Stomach smooth muscle (tissue), 2 donors: ENCODE results near the gene SEC23IP.
"Not testable (repeated sequence)": the region's sequence is repeated elsewhere in the genome, so short reads cannot be mapped to it uniquely, and the experiment has no call there.

ENCODE experiments used
- H3K27ac ChIP-seq: one replicate; pipeline ENCODE4 v1.7.0; 2013; ENCODE audit warnings: mild to moderate bottlenecking, low read length, inconsistent platforms
- H3K27me3 ChIP-seq, 2 donors: one replicate each; pipeline ENCODE4 v1.7.0; 2013; ENCODE audit warnings: low read length in 2 of 2; ENCODE audit not compliant: insufficient read depth in 2 of 2, control insufficient read depth in 1 of 2
- H3K36me3 ChIP-seq, 2 donors: one replicate each; pipeline ENCODE4 v1.7.0; 2013; ENCODE audit warnings: low read length in 2 of 2; ENCODE audit not compliant: control insufficient read depth in 2 of 2, insufficient read depth in 2 of 2
- H3K4me1 ChIP-seq: one replicate; pipeline ENCODE4 v1.7.0; 2013; ENCODE audit warnings: low read length; ENCODE audit not compliant: control insufficient read depth, insufficient read depth
- H3K4me3 ChIP-seq, 2 donors: one replicate each; pipeline ENCODE4 v1.7.0; 2013; ENCODE audit warnings: low read length in 2 of 2
- H3K9ac ChIP-seq, 2 donors: one replicate each; pipeline ENCODE4 v1.7.0; 2013; ENCODE audit warnings: low read length in 2 of 2, mild to moderate bottlenecking in 1 of 2
- H3K9me3 ChIP-seq, 2 donors: one replicate each; pipeline ENCODE4 v1.7.0; 2013; ENCODE audit warnings: low read length in 2 of 2; ENCODE audit not compliant: control insufficient read depth in 2 of 2
- donor health status: healthy.
- donor health status: Pancreatic carcinoma.

SEC23IP gene

DNA sequence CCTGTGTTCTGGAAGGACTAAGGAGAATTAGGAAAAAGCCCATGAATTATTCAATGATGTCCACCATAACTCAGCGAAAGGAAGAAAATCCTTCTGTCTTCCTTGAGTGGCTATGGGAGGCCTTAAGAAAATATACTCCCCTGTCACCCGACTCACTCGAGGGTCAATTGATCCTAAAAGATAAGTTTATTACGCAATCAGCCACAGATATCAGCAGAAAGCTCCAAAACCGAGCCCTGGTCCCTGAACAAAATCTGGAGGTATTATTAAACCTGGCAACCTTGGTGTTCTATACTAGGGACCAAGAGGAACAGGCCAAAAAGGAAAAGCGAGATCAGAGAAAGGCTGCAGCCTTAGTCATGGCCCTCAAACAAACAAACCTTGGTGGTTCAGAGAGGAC, 6.5 kb upstream of the SEC23IP start:
- not testable (repeated sequence) for H3K36me3 ChIP-seq, H3K27me3 ChIP-seq, H3K4me1 ChIP-seq, H3K4me3 ChIP-seq, H3K9ac ChIP-seq, H3K9me3 ChIP-seq, H3K27ac ChIP-seq

DNA sequence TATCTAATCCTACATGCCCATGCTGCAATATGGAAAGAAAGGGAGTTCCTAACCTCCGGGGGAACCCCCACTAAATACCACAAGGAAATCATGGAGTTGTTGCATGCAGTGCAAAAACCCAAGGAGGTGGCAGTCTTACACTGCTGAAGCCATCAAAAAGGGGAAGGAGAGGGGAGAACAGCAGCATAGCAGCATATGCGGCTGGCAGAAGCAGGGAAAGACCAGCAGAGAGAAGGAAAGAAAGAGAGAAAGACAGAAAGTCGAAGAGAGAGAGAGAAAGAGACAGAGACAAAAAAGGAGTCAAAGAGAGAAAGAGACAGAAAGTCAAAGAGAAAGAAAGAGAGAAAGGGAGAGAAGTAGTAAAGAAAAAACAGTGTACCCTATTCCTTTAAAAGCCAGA, 3.8 kb upstream of the SEC23IP start:
- not testable (repeated sequence) for H3K36me3 ChIP-seq, H3K4me3 ChIP-seq, H3K9me3 ChIP-seq, H3K27ac ChIP-seq, H3K9ac ChIP-seq, H3K27me3 ChIP-seq
- peaks cover 11% of the 10 kb centered on the region for H3K4me1 ChIP-seq

DNA sequence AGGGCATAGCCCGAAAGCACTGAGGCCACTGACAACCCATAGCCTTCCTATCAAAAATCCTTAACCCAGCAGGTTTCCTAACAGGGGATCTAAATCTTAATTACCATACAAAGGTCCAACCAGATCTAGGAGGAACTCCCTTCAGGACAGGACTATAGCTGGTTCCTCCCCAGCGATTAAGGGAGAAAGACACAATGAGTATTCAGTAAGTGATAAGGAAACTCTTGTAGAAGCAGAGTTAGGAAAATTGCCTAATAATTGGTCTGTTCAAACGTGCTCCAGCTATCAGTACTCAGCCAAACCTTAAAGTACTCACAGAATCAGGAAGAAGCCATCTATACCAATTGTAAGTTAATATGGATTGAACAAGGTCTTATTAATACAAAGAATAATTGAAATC, 3.3 kb upstream of the SEC23IP start:
- H3K27me3 ChIP-seq, result not testable (repeated sequence)

GRCh38 chr10:119890307-119890706, 2.2 kb upstream of the SEC23IP start:
- not testable (repeated sequence) for H3K4me3 ChIP-seq, H3K36me3 ChIP-seq, H3K27ac ChIP-seq, H3K27me3 ChIP-seq, H3K9ac ChIP-seq, H3K9me3 ChIP-seq
- H3K4me1 ChIP-seq, result peaks cover 20% of the 10 kb centered on the region

More for the DNA sequence above, 3.3 kb upstream of the SEC23IP start:
- H3K4me3 ChIP-seq, H3K27ac ChIP-seq, H3K9me3 ChIP-seq, H3K9ac ChIP-seq, H3K36me3 ChIP-seq: not testable (repeated sequence)
- H3K4me1 ChIP-seq, result peaks cover 16% of the 10 kb centered on the region

- Histone ChIP-seq H3K27ac (peak overlapping the region; percentile 88), H3K4me1 (peaks cover 35% of the 10 kb centered on the region), H3K9ac (peak overlapping the region; percentile 91 to 93), H3K4me3 (peak overlapping the region; percentile 96 to 97)
- not testable (repeated sequence) for H3K36me3 ChIP-seq, H3K27me3 ChIP-seq, H3K9me3 ChIP-seq
Measured at GRCh38 chr10:119891849-119892187, 712 bp upstream of the SEC23IP start.

- H3K9ac ChIP-seq, result peak overlapping the region; percentile 93 to 95
- peaks cover 40% of the 10 kb centered on the region for H3K4me1 ChIP-seq
- peaks cover 0 to 7% of the 10 kb centered on the region in 2 donors for H3K36me3 ChIP-seq
- H3K4me3 ChIP-seq, result peak overlapping the region; percentile 96 to 97
- no peaks in the 10 kb centered on the region for H3K9me3 ChIP-seq
- H3K27ac ChIP-seq, result peak overlapping the region; percentile 88
- H3K27me3 ChIP-seq, result no peaks in the 10 kb centered on the region
Measured at GRCh38 chr10:119893074-119893473, 544 bp downstream of the SEC23IP start.

GRCh38 chr10:119893845-119894427, 1.4 kb downstream of the SEC23IP start:
- Histone ChIP-seq H3K4me1 (peaks cover 40% of the 10 kb centered on the region), H3K9ac (peak overlapping the region in 1 of 2 donors; percentile 4), H3K4me3 (peak overlapping the region in 1 of 2 donors; percentile 0), H3K27me3 (no peaks in the 10 kb centered on the region), H3K9me3 (no peaks in the 10 kb centered on the region), H3K36me3 (peaks cover 0 to 13% of the 10 kb centered on the region in 2 donors), H3K27ac (no peak overlapping the region)

- H3K9me3 ChIP-seq, result no peaks in the 10 kb centered on the region
- H3K27me3 ChIP-seq, result no peaks in the 10 kb centered on the region
- peaks cover 42% of the 10 kb centered on the region for H3K4me1 ChIP-seq
- no peak overlapping the region for H3K9ac ChIP-seq
- peak overlapping the region; percentile 49 for H3K27ac ChIP-seq
- H3K4me3 ChIP-seq, result peak overlapping the region in 1 of 2 donors; percentile 35
- peaks cover 5 to 13% of the 10 kb centered on the region in 2 donors for H3K36me3 ChIP-seq
Measured at GRCh38 chr10:119896061-119896655, 3.6 kb downstream of the SEC23IP start.

DNA sequence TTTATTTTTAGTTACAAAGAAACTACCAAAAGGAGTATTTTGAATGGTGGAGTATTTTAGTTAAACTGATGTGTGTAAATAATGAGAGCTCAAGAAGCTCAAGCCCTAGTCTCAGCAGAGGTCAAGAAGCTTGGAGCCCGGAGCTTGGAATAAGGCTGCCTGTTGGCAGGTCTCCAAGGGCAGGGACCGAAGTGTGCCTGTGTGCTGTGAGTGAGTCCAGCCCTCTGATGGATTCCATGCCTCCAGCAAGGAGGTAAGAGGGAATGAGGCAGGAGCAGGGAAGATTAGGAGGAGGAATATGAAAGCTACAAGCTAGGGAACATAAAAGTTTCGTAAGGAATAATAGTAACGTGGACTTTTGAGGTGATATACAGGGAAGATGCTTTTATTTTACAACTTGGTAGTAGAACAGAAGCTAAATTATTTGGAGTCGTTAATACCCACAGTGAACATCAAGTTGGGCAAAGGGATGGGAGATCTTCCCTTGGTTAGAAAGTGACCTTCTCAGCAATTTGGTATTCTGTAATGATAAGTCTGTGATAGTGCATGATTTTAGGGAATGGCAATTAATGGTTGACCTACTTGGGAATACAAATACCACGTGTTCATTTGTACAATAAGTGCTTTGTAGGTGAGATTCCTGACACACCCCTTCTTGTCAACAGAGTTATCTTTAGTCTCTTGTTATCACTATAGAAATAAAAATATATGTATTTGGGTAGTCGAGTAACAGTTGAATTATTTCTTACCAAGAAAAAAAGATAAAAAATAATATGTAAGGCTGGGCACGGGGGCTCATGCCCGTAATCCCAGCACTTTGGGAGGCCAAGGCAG, 4.6 kb downstream of the SEC23IP start:
- peak overlapping the region; percentile 10 to 36 for H3K9ac ChIP-seq

GRCh38 chr10:119898577-119898976, 6.0 kb downstream of the SEC23IP start:
- H3K9ac ChIP-seq, result no peak overlapping the region
- no peak overlapping the region for H3K4me3 ChIP-seq
- H3K36me3 ChIP-seq, result peaks cover 5 to 13% of the 10 kb centered on the region in 2 donors
- no peaks in the 10 kb centered on the region for H3K9me3 ChIP-seq
- H3K27ac ChIP-seq, result no peak overlapping the region
- no peaks in the 10 kb centered on the region for H3K27me3 ChIP-seq
- peaks cover 33% of the 10 kb centered on the region for H3K4me1 ChIP-seq

More for the DNA sequence above, 4.6 kb downstream of the SEC23IP start:
- Histone ChIP-seq H3K27ac (peak overlapping the region; percentile 49), H3K27me3 (no peaks in the 10 kb centered on the region), H3K4me1 (peaks cover 39% of the 10 kb centered on the region), H3K9me3 (no peaks in the 10 kb centered on the region), H3K4me3 (peak overlapping the region in 1 of 2 donors; percentile 35), H3K36me3 (peaks cover 5 to 13% of the 10 kb centered on the region in 2 donors)
